GM12878 (cell line): ENCODE data around the gene CCDC138. TPM values are rescaled to one million over a fixed set of nuclear protein-coding genes. Genes with fewer than 3 reads are reported as not detected.

Experiments
- ATAC-seq: fragments of 200-7000 bp; cut with Tn5 transposase; 3 replicates; pipeline ENCODE4 v1.9.1; 2020; ENCODE audit warnings: mild to moderate bottlenecking, moderate library complexity
- BruUV-seq: library from RNA; stranded (reverse); fragments of 400-500 nt; replicated peaks from 2 replicates; lab custom pipeline; 2021; lab: Mats Ljungman, UMichigan
- CTCF ChIA-PET: fragments of 300-600 bp; sonication (Branson Sonifier 250); formaldehyde crosslinking; extraction: SDS; loops from one replicate; lab custom pipeline; 2021; ENCODE audit warnings: inconsistent platforms; lab: Yijun Ruan, JAX
- POLR2A ChIA-PET: fragments of 350-600 bp; formaldehyde crosslinking; extraction: SDS; loops from one replicate; lab custom pipeline; 2021; ENCODE audit warnings: inconsistent platforms; lab: Charles Lee
- RAD21 ChIA-PET: fragments of 300-600 bp; sonication (Branson Sonifier 250); formaldehyde crosslinking; loops from one replicate; lab custom pipeline; 2023; ENCODE audit warnings: antibody characterized with exemption; ENCODE audit not compliant: unreplicated experiment; lab: Charles Lee
- SMC1A ChIA-PET: fragments of 300-600 bp; sonication (Branson Sonifier 250); formaldehyde crosslinking; loops from one replicate; lab custom pipeline; 2023; ENCODE audit not compliant: unreplicated experiment, uncharacterized antibody; lab: Charles Lee
- DNase-seq: peaks from one replicate; pipeline ENCODE4 v3.0.0-alpha.2; 2011; ENCODE audit warnings: low read depth, low spot score
- FAIRE-seq: peaks from 3 replicates; lab custom pipeline; 2011; peaks lifted over from hg19 to GRCh38; lab: Jason Lieb, UNC
- H2AFZ ChIP-seq: 2 replicates; pipeline ENCODE4 v1.6.0; 2011; ENCODE audit warnings: low read depth, low read length, control low read depth; ENCODE audit not compliant: control insufficient read depth
- H3K27ac ChIP-seq: 2 replicates; pipeline ENCODE4 v1.5.1; 2011; ENCODE audit warnings: control low read depth; ENCODE audit not compliant: control insufficient read depth, insufficient read depth
- H3K27me3 ChIP-seq, 2 experiments: replicated peaks in 1 of 2; 2 replicates each; pipeline versions ENCODE4 v1.6.0 to v1.6.1; 2011; ENCODE audit warnings: low read length in 1 of 2; ENCODE audit not compliant: control insufficient read depth in 2 of 2, insufficient read depth in 2 of 2
- H3K36me3 ChIP-seq, 2 experiments: 2 replicates each; pipeline ENCODE4 v1.5.1; 2011; ENCODE audit warnings: low read length in 1 of 2; ENCODE audit not compliant: control insufficient read depth in 2 of 2, insufficient read depth in 2 of 2
- H3K4me1 ChIP-seq: 2 replicates; pipeline ENCODE4 v1.6.1; 2011; ENCODE audit warnings: mild to moderate bottlenecking, low read length, moderate library complexity, mixed read lengths; ENCODE audit not compliant: control insufficient read depth, insufficient read depth
- H3K4me2 ChIP-seq: 2 replicates; pipeline ENCODE4 v1.6.0; 2011; ENCODE audit warnings: control low read depth; ENCODE audit not compliant: control insufficient read depth, insufficient read depth
- H3K4me3 ChIP-seq: fragments of 200-600 bp; sonication (generic); 2 replicates; pipeline ENCODE4 v1.5.1; 2016
- H3K79me2 ChIP-seq: 2 replicates; pipeline ENCODE4 v1.6.0; 2011; ENCODE audit warnings: low read length; ENCODE audit not compliant: control insufficient read depth, insufficient read depth
- H3K9ac ChIP-seq: 2 replicates; pipeline ENCODE4 v1.8.0; 2011; ENCODE audit warnings: low read length, control low read depth, mixed read lengths; ENCODE audit not compliant: control insufficient read depth, insufficient read depth
- H3K9me3 ChIP-seq: replicated peaks from 3 replicates; pipeline ENCODE4 v1.5.1; 2011; ENCODE audit warnings: mild to moderate bottlenecking, low read length; ENCODE audit not compliant: control insufficient read depth, insufficient read depth
- H4K20me1 ChIP-seq: 2 replicates; pipeline ENCODE4 v1.6.0; 2011; ENCODE audit not compliant: control insufficient read depth, insufficient read depth
- CREM ChIP-seq: IDR thresholded peaks from 2 replicates; pipeline ENCODE4 v1.6.1; 2014; ENCODE audit warnings: antibody characterized with exemption, low read depth
- EZH2 ChIP-seq: IDR thresholded peaks from 2 replicates; pipeline ENCODE4 v1.6.1; 2012; ENCODE audit warnings: low read depth, mild to moderate bottlenecking, control low read depth, inconsistent platforms, low read length, borderline replicate concordance; ENCODE audit not compliant: control insufficient read depth
- IKZF1 ChIP-seq: fragments of 450-650 bp; conservative IDR thresholded peaks from 2 replicates; pipeline ENCODE4 v1.6.1; 2017; ENCODE audit warnings: antibody characterized with exemption, mild to moderate bottlenecking
- POLR2A ChIP-seq: IDR thresholded peaks from 2 replicates; pipeline ENCODE4 v1.6.1; 2011; ENCODE audit warnings: low read depth, mild to moderate bottlenecking, low read length
- RCOR1 ChIP-seq: conservative IDR thresholded peaks from 2 replicates; pipeline ENCODE4 v1.6.1; 2012; ENCODE audit warnings: low read depth, low read length, improper control_type of control experiment
- SREBF1 ChIP-seq: IDR thresholded peaks from 2 replicates; pipeline ENCODE4 v1.6.1; 2012; ENCODE audit warnings: mild to moderate bottlenecking, low read length
- SUZ12 ChIP-seq: fragments of 200-600 bp; sonication (generic); IDR thresholded peaks from one replicate; pipeline ENCODE4 v1.6.1; 2018; ENCODE audit warnings: antibody characterized with exemption, mild to moderate bottlenecking; ENCODE audit not compliant: unreplicated experiment
- TCF12 ChIP-seq: IDR thresholded peaks from 2 replicates; pipeline ENCODE4 v1.6.1; 2011; ENCODE audit warnings: low read depth, mild to moderate bottlenecking, low read length
- TCF3 ChIP-seq: IDR thresholded peaks from 2 replicates; pipeline ENCODE4 v1.6.1; 2012; ENCODE audit warnings: low read depth, mild to moderate bottlenecking, low read length, borderline replicate concordance; ENCODE audit not compliant: insufficient read depth
- WGBS: methylation state at CpG from one replicate; pipeline ENCODE4 v1.1.6; 2016; ENCODE audit warnings: low lambda C conversion rate; ENCODE audit not compliant: insufficient replicate concordance, insufficient coverage; ENCODE audit errors: missing lambda C conversion rate; 5-methylcytosine and 5-hydroxymethylcytosine counted together
- in situ Hi-C: fragments of 300-500 bp; cut with MboI; formaldehyde crosslinking; loops from 9 replicates; pipeline ENCODE4 v1.14.3; 2018; ENCODE audit warnings: mixed read lengths
- intact Hi-C: fragments of 100-400 bp; cut with micrococcal nuclease; formaldehyde crosslinking; loops from one replicate; pipeline ENCODE4 v1.14.2; 2022; ENCODE audit not compliant: unreplicated experiment
- polyA plus RNA-seq, 11 experiments: library from polyadenylated mRNA; depleted of rRNA in 4 of 11; unstranded in 6 of 11; stranded (reverse) in 5 of 11; fragments of >200 nt; fragmentation: Nextera tagmentation in 4 of 11; fragmentation: Illumina TruSeq in 1 of 11; extraction: Ambion mirVana in 4 of 11; extraction: Trizol in 1 of 11; gene quantifications; 1 replicate in 1 of 11; 2 replicates in 10 of 11; pipeline versions ENCODE4 v1.2.1 to v1.2.3, GENCODE V29; 2011 to 2016; ENCODE audit warnings: inconsistent platforms in 2 of 11, missing spikeins in 2 of 11, low read depth in 1 of 11
- total RNA-seq, 4 experiments: library from RNA; depleted of rRNA in 3 of 4; stranded (reverse); fragments of >200 nt in 3 of 4; fragmentation: Illumina TruSeq in 1 of 4; extraction: Trizol in 1 of 4; gene quantifications; 2 replicates each; pipeline versions ENCODE4 v1.2.1 to v1.2.3, GENCODE V29; 2013 to 2021
- TF ChIP-seq, protein P1 (sequence below): IDR thresholded peaks from 2 replicates; pipeline ENCODE4 v1.6.1; 2012; ENCODE audit warnings: mild to moderate bottlenecking, low read depth, low read length

The CCDC138 gene
- total and polyA plus RNA-seq, 10 of the 15 experiments (the other 5 are each of a cell fraction or from before 2014, with no cell fraction given), result 7.9 to 19.4 (median 13.0) TPM

DNA sequence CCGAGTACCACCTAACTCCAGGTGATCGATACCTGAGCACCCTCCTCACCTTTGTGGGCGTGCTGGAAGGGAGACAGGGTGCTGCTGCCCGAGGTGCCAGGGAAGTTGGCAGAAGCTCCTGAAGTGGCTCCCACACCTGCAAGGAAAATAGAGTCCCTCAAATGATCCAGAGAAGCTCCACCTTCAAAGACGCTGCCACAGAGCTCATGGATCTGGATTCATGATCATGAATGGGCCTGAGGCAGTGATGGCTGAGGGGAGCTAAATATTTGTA lies 126.0 kb downstream of the CCDC138 start:
- Histone ChIP-seq H3K79me2 (no peaks in the 10 kb centered on the region), H3K9me3 (no peaks in the 10 kb centered on the region), H2AFZ (no peak overlapping the region), H3K4me3 (no peak overlapping the region), H3K4me1 (no peaks in the 10 kb centered on the region), H3K4me2 (no peak overlapping the region), H4K20me1 (no peaks in the 10 kb centered on the region), H3K9ac (no peak overlapping the region), H3K36me3 (no peaks in the 10 kb centered on the region), H3K27me3 (no peaks in the 10 kb centered on the region; a peak in 2 of 4 replicates), H3K27ac (no peak overlapping the region)
- in situ Hi-C loops, result no loop called here
- BruUV-seq, result no TSS peak
- ChIA-PET POLR2A (no interaction called here), SMC1A (no interaction called here), CTCF (no interaction called here), RAD21 (no interaction called here)
- FAIRE-seq, result no peak
- intact Hi-C loops, result no loop called here
- TF ChIP-seq IKZF1, result no peak
- TF ChIP-seq, protein P1, sequence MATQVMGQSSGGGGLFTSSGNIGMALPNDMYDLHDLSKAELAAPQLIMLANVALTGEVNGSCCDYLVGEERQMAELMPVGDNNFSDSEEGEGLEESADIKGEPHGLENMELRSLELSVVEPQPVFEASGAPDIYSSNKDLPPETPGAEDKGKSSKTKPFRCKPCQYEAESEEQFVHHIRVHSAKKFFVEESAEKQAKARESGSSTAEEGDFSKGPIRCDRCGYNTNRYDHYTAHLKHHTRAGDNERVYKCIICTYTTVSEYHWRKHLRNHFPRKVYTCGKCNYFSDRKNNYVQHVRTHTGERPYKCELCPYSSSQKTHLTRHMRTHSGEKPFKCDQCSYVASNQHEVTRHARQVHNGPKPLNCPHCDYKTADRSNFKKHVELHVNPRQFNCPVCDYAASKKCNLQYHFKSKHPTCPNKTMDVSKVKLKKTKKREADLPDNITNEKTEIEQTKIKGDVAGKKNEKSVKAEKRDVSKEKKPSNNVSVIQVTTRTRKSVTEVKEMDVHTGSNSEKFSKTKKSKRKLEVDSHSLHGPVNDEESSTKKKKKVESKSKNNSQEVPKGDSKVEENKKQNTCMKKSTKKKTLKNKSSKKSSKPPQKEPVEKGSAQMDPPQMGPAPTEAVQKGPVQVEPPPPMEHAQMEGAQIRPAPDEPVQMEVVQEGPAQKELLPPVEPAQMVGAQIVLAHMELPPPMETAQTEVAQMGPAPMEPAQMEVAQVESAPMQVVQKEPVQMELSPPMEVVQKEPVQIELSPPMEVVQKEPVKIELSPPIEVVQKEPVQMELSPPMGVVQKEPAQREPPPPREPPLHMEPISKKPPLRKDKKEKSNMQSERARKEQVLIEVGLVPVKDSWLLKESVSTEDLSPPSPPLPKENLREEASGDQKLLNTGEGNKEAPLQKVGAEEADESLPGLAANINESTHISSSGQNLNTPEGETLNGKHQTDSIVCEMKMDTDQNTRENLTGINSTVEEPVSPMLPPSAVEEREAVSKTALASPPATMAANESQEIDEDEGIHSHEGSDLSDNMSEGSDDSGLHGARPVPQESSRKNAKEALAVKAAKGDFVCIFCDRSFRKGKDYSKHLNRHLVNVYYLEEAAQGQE, result no peak
- no peak for TF ChIP-seq POLR2A
- TF ChIP-seq TCF12, result no peak
- no peak for TF ChIP-seq TCF3
- TF ChIP-seq EZH2, result no peak
- no peak for TF ChIP-seq RCOR1
- TF ChIP-seq SUZ12, result no peak
- TF ChIP-seq CREM, result no peak
- TF ChIP-seq SREBF1, result no peak
- WGBS, result 45% methylated on average over 5 of the region's 5 CpGs
- ATAC-seq, result no peak
- no peak for DNase-seq
